GOT3 (cell line): Measurements from ENCODE around the gene SMO.
"Not testable (repeated sequence)": the region's sequence is repeated elsewhere in the genome, so short reads cannot be mapped to it uniquely, and the experiment has no call there.

ENCODE experiments used
- DNase-seq: peaks from one replicate; lab custom pipeline; 2025; ENCODE audit warnings: mixed read lengths; lab: John Stamatoyannopoulos, UW

The SMO gene

DNA sequence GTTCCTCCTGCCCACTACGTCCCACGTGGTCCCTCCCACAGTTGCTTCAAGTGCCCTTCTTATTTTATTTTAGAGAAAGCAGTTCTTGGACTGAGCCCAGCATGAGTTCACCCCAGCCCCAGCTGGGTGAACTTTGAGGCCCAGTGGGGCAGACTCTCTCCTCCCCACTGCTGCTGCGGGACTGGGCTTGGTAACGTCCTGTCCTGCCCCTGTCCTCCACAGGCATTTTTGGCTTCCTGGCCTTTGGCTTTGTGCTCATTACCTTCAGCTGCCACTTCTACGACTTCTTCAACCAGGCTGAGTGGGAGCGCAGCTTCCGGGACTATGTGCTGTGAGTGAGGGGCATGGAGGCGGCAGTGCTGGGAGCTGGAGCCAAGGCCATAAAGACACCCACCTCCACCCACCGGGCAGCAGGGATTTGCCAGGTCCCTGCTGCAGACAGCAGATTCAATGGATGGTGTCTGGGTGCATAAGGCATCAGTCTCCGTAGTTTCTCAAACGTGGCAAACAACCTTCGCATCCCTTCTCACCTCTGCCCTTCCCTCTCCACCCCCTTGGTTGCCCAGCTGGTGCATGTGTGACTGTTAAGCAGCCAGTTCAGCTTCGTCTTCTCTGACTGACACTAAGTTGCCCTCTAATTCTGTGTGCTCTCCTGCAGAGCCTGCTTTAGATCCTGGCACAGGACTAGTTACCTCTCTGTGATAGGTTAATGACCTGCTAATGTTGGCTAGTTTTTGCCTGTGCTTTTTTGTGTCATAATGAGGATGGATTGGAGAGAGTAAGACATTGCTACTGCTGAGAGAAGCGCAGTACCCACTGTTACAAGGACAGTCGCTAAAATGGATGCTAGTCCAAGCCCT, 20.9 kb downstream of the SMO start:
- DNase-seq, result no peak

DNA sequence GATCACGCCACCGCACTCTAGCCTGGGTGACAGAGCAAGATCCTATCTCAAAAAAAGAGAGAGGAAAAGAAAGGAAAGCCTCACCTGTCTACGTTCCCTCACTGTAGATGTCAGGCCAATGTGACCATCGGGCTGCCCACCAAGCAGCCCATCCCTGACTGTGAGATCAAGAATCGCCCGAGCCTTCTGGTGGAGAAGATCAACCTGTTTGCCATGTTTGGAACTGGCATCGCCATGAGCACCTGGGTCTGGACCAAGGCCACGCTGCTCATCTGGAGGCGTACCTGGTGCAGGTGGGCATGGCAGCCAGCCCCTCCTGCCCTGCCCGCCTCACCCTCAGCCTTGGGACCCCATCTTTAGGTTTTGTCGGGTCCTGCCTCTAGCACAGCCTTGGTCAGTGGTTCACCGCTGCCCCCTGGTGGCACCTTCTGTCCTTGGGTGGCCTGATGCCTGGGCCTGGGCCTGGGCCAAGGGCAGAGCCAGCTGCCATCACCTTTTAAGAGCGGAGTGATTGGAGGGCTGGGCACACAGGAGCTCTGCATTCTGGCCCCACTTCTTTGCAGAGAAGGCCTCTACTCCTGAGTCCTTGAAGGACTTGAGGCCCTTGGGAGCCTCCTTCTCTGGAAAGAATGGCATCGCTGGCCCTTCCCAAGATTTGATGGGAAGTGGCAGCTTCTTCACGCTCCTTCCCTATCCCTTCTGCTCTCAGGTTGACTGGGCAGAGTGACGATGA, 22.0 kb downstream of the SMO start:
- peak; percentile 10 for DNase-seq

DNA sequence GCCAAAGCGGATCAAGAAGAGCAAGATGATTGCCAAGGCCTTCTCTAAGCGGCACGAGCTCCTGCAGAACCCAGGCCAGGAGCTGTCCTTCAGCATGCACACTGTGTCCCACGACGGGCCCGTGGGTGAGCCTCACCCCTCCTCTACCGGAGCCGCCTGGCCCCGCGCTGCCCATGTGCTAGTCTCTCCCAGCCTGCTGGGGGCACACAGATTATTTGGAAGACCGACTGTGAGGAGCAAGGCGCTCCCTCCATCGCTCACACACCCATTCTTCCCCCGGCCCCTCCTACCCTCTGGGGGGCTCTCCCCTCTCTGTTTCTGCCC, 22.5 kb downstream of the SMO start:
- DNase-seq, result no peak

DNA sequence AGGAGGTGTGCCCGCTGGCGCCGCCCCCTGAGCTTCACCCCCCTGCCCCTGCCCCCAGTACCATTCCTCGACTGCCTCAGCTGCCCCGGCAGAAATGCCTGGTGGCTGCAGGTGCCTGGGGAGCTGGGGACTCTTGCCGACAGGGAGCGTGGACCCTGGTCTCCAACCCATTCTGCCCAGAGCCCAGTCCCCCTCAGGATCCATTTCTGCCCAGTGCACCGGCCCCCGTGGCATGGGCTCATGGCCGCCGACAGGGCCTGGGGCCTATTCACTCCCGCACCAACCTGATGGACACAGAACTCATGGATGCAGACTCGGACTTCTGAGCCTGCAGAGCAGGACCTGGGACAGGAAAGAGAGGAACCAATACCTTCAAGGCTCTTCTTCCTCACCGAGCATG, 23.7 kb downstream of the SMO start:
- no peak for DNase-seq

DNA sequence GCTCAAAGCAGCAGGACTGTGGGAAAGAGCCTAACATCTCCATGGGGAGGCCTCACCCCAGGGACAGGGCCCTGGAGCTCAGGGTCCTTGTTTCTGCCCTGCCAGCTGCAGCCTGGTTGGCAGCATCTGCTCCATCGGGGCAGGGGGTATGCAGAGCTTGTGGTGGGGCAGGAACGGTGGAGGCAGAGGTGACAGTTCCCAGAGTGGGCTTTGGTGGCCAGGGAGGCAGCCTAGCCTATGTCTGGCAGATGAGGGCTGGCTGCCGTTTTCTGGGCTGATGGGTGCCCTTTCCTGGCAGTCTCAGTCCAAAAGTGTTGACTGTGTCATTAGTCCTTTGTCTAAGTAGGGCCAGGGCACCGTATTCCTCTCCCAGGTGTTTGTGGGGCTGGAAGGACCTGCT, 24.2 kb downstream of the SMO start:
- DNase-seq, result no peak

DNA sequence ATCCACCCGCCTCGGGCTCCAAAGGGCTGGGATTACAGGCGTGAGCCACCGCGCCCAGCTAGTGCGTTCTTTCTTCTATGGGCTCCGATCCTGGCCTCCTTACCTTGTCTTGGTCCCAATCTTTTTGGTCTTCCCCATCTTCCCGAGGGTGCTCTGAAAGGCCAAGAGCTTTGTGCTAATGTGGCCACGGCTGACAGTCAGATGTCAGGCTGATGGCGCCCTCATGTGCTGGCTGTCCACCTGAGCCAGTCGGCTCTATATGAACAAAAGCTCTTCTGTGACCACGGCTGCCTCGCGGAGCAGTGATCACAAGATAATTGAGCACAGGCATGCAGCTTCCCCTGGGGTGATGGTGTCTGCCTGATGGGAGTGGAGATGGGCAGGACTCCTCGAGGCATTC, 25.4 kb downstream of the SMO start:
- no peak for DNase-seq

DNA sequence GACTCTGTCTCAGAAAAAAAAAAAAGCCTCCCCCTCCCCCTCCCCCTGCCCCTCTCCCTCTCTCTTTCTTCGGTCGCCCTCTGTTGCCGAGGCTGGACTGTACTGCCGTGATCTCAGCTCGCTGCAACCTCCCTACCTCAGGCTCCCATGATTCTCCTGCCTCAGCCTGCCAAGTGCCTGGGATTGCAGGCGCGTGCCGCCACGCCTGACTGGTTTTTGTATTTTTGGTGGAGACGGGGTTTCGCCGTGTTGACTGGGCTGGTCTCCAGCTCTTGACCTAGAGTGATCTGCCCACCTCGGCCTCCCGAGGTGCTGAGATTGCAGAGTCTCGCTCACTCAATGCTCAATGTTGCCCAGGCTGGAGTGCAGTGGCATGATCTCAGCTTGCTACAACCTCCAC, 27.3 kb downstream of the SMO start:
- DNase-seq, result not testable (repeated sequence)

DNA sequence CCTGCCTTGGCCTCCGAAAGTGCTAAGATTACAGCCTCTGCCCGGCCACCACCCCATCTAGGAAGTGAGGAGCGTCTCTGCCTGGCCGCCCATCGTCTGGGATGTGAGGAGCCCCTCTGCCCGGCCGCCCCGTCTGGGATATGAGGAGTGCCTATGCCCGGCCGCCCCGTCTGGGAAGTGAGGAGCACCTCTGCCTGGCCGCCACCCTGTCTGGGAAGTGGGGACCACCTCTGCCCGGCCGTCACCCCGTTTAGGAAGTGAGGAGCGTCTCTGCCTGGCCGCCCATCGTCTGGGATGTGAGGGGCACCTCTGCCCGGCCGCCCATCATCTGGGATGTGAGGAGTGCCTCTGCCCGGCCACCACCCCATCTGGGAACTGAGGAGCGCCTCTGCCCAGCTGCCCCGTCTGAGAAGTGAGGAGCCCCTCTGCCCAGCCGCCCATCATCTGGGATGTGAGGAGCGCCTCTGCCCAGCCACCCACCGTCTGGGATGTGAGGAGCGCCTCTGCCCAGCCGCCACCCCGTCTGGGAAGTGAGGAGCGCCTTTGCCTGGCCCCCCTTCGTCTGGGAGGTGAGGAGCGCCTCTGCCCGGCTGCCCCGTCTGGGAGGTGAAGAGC, 27.8 kb downstream of the SMO start:
- not testable (repeated sequence) for DNase-seq

DNA sequence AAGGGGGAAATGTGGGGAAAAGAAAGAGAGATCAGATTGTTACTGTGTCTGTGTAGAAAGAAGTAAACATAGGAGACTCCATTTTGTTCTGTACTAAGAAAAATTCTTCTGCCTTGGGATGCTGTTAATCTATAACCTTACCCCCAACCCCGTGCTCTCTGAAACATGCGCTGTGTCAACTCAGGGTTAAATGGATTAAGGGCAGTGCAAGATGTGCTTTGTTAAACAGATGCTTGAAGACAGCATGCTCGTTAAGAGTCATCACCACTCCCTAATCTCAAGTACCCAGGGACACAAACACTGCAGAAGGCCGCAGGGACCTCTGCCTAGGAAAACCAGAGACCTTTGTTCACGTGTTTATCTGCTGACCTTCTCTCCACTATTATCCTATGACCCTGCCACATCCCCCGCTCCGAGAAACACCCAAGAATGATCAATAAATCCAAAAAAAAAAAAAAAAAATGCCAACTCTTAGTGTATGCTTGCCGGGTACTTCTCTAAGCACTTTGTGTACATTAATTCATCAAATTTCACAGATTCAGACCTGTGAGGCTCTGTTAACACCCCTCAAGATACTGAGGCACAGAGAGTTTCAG, 28.5 kb downstream of the SMO start:
- DNase-seq, result not testable (repeated sequence)

DNA sequence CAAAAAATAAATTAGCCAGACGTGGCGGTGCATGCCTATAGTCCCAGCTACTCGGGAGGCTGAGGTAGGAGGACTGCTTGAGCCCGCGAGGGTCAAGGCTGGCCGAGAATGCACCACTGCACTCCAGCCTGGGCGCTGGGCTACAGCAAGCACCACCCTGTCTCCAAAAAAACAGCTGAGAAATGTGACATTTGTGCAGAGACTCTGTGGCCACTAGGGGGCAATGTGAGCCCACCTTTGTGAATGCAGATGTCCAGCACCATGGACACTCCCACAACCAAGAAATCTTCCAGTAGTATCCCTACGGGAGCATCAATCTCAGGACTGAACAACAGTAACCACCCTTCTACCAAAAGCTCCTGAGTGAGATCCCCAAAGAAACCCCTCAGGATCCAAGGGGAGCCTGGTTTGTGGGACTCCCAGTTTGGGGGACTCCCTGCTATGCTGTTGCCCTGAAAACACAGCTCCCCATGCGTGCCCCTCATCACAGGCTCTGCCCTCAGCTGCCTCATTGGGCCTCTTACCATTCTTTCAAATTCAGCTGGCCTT, 30.2 kb downstream of the SMO start:
- DNase-seq, result peak; percentile 11

DNA sequence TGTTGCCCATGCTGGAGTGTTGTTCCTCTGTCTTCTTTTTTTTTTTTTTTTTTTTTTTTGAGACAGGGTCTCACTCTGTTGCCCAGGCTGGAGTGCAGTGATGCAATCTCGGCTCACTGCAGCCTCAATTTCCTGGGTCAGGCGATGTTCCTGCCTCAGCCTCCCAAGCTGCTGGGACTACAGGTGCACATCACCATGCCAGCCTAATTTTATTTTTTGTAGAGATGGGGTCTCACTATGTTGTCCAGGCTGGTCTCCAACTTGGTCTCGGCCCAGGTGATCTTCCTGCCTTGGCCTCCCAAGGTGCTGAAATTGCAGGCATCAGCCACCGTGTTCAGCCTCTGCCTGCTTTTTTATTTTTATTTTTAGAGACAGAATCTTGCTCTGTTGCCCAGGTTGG, 30.7 kb downstream of the SMO start:
- not testable (repeated sequence) for DNase-seq

DNA sequence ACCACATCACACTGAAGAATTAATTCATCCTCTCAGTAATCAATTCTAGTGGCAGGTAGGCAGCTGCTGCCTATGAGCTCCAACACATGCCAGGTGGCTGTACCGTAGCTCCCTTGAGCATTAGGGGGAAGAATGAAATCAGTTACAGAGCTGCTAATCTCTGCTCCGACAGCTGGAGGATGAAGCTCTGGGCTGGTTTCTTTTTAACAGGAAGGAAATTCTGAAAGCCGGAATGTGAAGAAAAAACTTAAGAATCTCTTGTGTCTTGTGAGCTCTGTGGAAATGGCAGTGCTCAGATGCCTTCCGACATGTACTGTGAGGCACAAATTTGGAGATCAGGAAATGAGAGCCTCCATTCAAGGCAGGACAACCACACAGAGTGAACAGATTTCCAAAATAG, 33.6 kb downstream of the SMO start:
- no peak for DNase-seq

DNA sequence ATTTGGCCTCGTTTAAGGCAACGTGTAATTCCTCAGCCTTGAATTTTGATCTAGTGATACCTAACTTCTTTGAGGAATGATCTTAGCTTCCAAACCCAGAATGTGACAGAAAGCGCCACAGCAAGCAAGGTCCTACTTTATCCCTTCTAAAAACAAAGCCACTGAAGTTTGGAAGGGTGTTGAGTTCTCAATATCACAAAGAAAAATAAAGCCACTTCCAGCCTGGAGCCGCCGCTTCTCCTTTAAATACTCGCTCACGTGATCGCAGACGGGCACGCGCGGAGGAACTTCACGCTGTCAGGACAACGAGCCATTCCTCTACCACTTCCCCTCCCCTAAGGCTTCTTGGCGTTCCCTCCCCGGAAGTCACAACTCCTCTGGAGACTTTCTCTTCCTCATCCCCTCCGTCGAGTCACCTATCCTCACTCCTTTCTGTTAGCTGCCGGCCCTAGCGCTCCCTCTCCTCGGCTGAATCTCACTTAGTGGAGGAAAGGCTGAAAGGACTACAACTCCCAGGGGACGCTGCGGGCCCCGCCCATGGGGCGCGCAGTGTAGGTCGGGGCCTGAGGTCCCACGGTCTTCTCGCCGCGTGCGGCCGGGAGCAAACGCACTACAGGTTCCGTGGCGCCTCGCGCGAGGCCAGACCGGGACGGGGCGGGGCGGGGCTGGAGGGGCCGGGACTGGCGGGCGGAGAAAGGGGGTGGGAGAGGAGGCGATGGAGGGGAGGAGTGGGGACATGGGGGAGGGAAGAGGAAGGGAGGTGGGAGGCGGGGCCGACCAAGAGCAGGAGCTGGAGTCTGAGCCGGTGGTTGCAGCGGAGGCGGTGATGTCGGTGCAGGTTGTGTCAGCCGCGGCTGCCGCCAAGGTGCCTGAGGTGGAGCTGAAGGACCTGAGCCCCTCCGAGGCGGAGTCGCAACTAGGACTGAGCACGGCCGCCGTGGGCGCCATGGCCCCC, 36.1 kb downstream of the SMO start, which contains the start of gene AHCYL2:
TSS of gene AHCYL2 (plus strand) at position 780 of the 955 bp plus-strand sequence.
- peak; percentile 94 for DNase-seq

DNA sequence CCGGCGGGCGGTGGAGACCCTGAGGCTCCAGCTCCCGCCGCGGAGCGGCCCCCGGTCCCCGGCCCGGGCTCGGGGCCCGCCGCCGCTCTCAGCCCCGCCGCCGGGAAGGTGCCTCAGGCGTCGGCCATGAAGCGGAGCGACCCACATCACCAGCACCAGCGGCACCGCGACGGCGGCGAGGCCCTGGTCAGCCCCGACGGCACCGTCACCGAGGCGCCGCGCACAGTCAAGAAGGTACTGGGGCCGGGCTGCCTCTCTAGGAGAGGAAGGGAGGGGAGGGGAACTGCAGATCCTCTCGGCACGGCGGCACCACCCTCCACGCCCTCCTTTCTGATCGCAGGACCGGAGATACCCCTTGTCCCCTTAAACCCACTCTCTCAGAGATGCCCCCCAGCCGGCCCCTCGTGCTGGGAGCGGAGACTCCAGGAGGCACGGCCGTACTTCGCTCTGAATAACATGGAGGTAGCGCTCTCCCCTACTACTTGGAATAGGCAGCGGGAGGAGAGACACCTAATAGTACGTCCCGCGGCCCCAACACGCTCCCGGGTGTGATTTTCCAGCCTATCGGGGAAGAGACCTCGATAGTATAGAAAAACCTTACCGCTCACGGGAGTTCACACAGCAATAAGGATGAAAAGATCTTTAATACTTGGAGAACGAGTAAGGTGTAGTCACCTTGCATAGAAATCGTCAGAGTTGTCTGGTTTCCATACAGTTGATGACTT, 36.9 kb downstream of the SMO start:
- DNase-seq, result no peak

DNA sequence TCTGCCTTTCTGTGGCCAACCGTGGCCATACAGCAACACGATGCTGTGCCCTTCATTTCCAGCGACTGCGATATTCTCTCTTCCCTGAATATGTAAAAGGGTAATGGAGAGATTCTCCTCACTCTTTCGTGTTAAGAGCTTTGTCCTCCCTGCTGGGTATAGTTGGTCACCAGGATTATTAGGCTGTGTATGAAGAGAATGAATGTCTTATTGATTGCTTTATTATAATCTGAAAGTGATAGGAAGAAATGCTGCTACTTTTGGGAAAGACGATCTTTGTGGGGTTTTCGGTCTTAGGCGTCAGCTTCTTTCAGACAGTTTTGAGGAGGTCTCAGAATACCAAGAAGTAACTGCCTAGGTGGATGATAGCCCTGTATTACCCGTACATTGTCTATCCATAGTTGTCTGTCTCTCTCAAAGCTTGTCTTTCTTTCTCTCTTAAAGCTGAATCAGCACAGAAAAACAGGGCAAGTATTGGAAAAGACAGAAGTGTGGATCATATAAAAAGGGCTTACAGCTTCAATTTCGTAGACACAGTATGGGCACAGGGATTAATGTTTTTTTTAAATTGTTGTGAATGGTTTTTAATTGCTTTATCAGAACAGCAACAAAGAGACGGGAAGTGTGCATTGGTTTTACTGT, 37.6 kb downstream of the SMO start:
- DNase-seq, result no peak

DNA sequence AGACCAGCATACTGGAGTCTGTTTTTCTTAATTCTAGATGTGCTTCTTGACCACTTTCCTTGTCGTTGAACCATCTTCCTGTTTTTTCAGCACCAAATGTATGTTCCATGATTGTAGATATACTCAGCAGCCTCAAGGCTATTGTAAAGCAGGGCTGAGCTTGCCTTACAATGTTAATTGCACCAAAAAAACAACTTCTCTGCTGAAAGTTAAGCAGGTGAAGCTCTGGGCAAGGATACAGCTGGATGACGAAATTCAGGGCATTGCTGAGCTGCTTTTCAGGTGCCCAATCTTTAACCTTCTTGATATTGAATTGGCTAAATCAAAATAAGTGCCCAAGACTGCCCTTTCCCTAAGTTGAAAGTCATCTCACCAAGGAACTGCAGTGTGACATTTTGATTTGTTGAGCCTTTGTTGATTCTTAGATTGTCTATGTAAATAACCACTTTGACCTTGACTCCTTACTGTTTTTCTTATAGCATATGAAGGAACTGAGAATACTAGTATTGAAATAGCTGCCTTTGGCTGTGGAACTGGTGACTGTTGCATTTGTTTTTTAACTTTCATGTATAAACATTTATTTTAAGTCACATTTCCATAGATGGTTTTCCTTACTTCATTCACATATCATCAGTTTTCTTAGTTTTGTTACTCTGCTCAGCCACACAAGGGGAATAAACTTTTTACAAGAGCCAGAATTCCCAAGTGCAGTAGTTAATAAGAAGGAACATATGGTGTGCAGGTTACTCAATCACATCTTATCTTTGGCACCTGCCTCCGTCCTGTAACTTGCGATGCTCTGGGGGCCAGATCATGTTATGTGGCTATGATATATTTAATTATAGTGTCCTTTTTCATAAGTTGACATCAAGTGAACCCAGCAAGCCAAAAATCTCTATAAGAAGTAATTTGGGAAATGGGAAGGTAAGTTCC, 39.5 kb downstream of the SMO start:
- DNase-seq, result no peak

DNA sequence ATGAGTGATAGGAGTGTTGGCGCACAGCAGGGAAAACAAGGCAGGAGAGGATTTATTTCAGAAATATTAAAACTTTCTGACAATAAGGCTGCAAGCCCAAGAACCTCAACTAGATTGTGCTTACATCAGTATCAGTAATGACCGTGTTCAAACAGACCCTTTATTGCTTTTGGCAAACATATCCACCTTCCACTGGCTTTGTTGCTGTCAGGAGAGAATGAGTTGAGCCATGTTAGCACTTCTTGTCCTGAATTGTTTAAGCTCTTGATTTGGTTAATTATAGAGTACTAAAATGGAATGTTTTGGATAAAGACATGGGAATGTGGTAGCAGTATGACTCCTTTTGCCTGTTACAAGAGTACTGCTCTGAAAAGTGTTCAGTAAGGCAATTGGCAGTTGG, 40.2 kb downstream of the SMO start:
- DNase-seq, result no peak

DNA sequence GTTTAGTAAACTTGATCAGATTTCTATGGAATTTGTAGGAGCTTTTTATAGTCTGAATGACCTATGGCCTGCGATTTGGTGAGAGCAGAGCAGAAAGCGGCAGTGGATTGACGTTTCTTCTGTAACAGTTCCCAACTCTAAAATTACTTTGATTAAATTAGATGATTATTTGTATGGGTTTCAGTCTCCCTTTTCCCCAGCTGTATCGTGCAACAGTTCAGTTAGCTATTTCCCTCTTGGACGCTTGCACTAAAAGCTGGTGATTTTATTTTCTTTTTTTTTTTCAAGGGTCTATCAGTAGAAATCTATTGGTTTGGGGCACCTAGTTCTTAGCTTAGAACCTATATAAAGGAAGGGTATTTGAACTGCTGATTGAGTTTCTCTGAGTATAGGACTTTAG, 43.2 kb downstream of the SMO start:
- no peak for DNase-seq

DNA sequence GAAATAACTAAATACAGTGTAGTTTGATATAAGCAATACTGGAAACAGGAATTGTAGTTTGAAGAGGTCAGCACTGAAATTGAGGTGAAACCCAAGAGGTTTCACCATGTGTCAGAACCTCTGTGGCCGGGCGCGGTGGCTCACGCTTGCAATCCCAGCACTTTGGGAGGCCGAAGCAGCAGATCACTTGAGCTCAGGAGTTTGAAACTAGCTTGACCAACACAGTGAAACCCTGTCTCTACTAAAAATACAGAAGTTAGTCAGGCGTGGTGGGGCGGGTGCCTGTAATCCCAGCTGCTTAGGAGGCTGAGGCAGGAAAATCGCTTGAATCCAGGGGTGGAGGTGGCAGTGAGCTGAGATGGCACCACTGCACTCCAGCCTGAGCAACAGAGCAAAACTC, 50.1 kb downstream of the SMO start:
- DNase-seq, result no peak
